Anterior cingulate cortex (tissue), 58 donors: Measurements from ENCODE around the gene CENPP.

Experiments
- DNase-seq, 58 donors: peaks; one replicate each; lab custom pipeline; 2025; lab: John Stamatoyannopoulos, UW

Gene CENPP

GRCh38 chr9:92414566-92414965, 88.8 kb downstream of the CENPP start:
- no peak for DNase-seq

GRCh38 chr9:92422611-92423338, 97.0 kb downstream of the CENPP start:
- DNase-seq: no peak

GRCh38 chr9:92423612-92424011, 97.9 kb downstream of the CENPP start:
- no peak for DNase-seq

DNA sequence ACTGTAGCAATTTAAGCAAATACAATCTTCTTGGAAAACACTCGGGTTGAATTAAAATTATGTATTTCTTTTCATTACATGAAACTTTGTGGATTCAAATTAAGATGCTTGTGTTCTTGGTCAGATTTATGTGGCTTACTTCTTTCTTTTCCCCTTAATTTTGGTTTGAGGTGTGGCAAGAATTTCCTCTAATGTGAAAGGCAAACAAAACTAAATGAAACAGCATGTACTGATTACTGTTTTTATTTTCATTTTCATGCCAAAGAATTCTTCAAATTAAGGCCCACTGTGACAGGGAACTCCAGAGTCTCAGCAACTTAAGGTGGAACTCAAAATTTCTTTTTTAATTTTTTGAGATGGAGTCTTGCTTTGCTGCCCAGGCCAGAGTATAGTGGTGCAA, 98.6 kb downstream of the CENPP start, which contains the start of gene OMD:
OMD (minus strand) TSS at position 132 of the 400 bp plus-strand sequence. CDS start 6,913 bp downstream, outside the sequence.
- DNase-seq: no peak

DNA sequence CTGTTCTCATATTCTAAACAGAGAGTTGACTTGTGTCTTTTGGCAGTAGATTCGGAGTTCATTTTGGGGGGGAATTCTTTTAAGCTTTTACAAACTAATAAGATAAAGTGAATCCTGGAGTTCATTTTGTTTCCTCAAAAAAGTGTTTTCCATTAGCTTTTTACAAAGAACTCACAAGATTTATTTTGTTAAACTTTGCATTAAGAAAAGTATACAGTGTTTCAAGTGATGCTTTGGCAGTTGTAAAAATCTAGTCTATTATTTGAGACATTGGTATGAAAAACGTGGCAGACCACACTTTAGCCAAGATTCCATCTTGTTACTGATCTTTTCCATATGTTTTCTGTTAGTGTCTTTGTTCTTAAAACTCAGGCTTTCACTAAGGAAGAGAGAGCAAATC, 99.7 kb downstream of the CENPP start:
- DNase-seq: no peak

DNA sequence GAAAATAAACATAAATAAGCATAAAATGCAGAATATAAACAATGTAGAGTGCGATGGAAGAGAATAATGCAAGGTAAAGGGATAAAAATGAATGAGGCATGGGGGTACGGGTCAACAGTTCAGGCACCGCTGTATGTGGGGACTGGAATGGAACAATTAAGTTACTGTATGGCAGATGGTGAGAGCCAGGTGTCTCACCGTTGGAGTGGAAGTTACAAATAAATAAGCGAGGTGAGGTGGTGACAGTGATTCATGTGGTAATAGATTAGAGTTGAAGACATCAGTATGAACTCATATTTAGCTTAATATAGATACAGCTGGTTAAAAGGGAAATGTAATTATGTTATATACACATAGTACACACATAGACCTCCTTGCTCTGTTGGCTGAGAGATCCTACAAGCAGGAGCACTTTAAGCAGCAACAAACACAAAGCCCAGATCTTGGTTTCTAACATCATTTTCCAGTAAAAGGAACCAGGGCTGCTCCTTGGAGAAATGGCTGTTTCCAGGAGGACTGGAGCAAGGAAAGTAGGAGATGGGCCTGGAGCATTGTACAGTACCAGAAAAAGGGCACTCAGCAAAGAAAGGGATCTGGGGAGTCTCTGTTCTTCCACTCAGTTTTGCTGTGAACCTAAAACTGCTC, 100.9 kb downstream of the CENPP start:
- no peak for DNase-seq

DNA sequence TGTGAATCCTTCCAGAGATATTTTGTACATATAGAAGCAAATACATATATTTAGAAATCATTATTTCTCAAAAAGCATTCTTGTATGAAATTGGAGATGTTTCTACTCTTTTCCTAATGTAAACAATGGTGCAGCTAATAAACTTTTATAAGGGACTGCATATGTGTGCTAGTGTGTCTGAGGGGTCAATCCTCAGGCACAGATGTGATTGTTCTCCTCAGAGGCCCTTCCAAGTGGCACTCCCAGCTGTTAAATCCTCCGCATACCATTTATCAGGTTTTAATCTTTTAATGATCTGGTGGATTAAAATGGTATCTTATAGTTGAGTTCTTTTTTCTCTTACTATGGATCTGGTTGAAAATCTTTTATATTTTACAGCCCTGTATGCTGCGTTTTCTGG, 104.1 kb downstream of the CENPP start:
- DNase-seq: no peak

GRCh38 chr9:92432350-92432749, 106.6 kb downstream of the CENPP start:
- DNase-seq: peak in 1 of 58 donors; percentile 9

- no peak for DNase-seq
Observed at GRCh38 chr9:92432972-92433548, 107.3 kb downstream of the CENPP start.

GRCh38 chr9:92435263-92435662, 109.5 kb downstream of the CENPP start:
- DNase-seq: no peak

GRCh38 chr9:92438900-92439526, 113.3 kb downstream of the CENPP start:
- DNase-seq: no peak

GRCh38 chr9:92439921-92440750, 114.4 kb downstream of the CENPP start:
- DNase-seq: no peak

DNA sequence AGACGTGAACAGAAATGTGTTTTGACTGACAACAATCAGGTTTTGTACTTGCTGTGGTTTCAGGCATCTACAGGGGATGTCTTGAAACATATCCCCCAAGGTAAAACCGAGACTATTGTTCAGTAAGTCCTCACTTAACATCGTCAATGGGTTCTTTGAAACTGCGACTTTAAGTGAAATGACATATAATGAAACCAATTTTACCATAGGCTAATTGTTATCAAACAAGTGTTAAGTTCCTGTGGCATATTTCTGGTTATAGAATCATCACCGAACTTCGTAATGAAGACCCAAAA, 114.9 kb downstream of the CENPP start:
- no peak for DNase-seq

DNA sequence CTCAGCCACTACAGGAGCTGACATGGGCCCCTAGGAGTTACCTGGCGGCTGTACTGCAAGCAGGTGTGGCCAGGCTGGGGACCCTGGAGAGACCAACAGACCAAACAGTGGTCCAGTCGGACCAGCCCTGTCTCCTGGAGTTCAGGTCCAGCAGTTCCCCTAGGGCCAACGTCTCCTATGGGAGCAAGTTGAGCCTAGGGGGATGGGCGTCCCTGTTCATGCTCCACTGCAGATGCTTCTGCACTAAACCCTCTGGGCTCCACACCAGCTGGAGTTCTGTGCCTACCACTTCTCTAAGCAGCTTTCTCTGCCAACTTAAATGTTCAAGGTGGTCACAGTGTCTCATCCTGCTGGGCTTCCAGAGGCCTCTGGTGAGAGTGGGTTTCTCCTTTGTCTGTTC, 119.1 kb downstream of the CENPP start:
- no peak for DNase-seq

DNA sequence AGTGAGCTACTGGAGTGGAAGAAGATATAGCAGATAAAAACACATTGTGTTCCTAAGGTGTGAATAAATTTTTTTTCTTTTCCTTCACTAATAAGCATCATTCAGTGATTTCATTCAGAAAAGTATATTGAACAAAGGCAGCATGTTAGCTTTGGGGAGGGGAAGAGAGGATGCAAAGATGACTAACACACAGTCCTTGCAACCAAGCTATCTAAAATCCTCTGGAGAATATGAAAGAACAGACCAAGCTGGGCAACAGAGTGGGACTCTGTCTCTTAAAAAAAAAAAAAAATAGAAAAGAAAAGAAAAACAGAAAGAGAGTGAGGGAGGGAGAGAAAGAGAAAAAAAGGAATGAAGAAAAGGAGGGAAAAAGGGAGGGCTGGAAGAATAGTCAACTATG, 120.8 kb downstream of the CENPP start:
- no peak for DNase-seq

DNA sequence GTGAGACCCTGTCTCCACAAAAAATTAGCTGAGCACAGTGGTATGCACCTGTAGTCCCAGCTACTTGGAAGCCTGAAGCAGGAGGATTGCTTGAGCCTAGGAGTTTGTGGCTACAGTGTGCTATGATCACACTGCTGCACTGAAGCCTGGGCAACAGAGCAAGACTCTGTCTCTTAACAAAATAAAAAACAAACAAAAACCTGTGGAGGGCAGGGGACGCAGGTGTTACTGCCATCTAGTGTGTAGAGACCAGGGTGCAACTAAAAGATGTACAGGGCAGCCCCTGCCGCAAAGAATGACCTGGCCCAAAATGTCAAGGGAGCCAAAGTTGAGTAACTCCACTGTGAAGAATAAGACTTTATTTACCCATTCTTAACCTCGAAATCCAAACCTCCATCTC, 129.5 kb downstream of the CENPP start:
- DNase-seq: no peak

DNA sequence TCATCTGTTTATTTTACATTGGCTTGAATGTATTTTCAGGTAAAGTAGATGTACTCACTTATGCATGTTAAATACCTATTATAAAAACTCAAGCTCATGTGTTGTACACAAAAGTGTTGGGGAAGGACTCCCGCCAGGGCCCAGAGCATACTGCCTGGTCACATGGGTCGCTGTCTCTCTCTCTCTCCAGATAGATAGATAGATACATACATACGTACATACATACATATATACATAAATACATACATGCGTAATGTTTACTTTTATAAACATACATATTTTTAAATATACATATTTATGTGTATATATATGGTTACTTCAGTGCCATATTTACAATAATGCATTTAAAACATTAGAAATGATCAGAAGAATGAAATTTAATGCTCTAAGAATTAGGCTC, 131.8 kb downstream of the CENPP start:
- DNase-seq: no peak

- DNase-seq: no peak
Observed at GRCh38 chr9:92463387-92463786, 137.6 kb downstream of the CENPP start.

DNA sequence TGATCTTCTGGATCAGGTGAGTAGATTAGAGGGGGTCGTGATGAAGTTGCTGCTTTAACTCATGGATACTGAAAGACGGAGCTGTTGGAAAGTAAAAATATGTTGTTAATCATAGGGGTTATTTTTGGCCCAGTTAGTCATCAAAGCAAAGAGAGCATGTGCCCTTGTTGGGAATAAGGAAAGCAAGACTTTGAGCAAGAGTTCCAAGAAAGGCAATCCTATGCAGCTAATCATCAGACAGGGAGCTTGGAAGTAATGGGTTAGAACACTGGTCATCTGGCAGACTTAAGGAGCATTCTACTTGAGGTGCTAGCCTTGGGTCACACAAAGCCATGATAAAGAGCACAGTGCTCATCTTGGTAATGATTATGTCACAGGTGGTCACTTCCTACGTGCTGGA, 138.2 kb downstream of the CENPP start:
- DNase-seq: no peak

DNA sequence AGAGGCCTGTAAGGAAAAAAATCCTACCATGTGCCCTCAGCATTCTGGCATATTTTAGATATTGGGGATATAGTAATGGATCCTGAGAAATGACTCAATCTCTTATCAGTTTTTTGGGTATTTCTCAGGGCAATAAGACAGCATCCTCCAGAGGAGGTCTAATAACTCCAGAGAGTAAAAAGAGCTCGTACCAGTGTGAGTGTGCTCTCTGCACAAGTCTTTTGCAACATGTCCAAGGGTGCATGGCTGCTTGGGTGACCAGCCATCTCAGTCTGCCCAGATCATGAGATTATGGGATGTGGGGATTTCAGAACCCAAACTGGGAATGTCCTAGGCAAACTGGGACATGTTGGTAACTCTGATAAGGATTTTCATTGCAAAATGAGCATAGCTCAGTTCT, 141.3 kb downstream of the CENPP start:
- DNase-seq: no peak

DNA sequence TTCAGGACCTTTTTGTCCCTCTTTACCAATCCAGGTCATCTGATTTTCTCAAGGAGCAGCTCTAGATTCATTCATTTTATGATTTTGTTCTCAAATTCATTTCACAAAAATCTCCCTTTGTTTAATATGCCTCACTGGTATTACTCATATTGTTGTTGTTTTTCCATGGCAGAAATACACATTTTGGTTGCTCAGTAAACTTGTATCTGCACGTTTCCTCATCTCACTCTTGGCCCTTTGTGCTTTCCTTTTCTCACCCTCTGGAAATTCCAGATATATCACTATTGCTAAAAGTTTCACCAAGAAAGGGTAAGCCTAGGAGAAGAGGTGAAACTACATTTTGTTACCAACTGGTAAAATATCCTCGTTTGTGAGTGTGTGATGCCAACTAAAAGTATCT, 141.8 kb downstream of the CENPP start:
- no peak for DNase-seq
